ENCODE data around the gene GABARAP. TPM values are rescaled to one million over a fixed set of nuclear protein-coding genes. Genes with fewer than 3 reads are reported as not detected.

Gene GABARAP
- total RNA-seq, 6 experiments from 2014 or later, result 399 to 470 (median 426) TPM

DNA sequence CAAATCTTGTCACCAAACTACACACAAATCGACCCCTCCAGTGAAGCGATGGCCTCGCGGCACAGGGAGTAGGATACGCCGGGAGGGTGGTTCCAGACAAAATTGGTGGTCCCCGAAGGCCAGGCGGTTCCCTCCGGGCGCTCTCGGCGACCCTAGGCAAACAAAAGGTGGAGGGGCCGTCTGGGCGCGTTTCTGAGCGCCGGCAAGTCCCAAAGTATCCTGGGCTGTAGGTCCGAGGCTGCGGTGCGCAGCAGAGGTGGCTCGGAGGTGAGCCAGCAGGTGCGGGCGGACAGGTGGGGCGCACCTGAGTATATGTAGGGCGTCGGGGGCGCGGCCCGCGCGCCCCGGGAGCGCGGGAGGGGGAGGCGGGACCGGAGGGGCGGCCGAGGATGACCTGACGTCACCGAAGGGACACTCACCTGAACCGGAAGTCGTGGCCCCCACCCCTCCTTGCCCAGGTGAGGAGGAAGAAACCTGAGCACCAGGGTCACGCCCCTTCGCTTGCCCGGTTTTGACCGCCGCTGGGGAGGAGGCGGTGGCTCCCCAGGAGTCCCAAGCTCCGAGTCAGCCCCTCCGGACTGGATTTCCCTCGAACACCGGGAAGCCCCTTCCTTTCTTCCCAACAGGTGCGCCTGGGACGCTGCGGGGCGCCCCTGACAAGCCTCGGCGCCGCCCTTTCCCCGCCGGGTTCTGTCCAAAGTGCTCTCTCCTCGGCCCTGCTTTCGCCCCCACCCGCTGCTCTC lies 20.1 kb upstream of the GABARAP start, which contains the start of gene CLDN7:
TSS of gene CLDN7 (minus strand) at position 287 of the 743 bp plus-strand sequence. CDS start 435 bp downstream, outside the sequence.
- Mint-ChIP-seq H3K9me3 (peaks cover 4% of the 10 kb centered on the region), H3K4me1 (ENCODE audit: low read depth) (peaks cover 32% of the 10 kb centered on the region), H3K27me3 (ENCODE audit: insufficient read depth) (peaks cover 10% of the 10 kb centered on the region)

DNA sequence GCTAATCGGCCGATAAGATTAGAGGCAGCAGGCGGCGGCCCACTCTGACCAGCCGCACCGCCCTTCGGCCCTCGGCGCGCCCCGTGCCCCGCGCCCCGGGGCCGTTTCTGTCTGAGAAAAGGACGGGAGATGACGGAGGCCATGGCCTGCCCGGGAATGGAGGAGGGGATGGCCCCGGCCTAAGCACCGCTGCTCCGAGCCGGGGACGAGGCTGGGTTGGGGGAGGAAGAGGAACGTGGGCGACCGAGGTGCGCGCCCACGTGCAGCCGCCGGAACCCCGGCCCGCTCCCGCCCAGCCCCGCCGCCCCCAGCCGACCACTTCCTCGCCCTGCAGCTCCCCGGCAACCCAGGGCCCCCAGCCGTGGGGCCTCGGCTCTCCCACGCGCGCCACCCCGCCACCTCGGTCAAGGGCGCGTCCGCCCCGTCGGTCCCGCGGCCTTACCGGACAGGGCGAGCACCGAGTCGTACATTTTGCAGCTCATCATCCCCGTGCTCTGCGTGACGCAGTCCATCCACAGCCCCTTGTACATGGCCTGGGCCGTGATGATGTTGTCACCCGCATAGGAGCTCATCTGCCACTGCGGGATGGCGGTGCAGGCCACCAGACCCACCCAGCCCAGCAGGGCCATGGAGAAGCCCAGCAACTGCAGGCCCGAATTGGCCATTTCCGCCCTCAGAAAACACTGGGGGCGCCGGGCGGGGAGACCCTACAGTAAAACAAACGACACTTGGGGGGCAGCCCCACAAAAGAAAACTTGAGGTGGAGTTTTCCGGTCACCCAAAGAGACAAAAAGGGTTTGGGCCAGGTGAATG lies 19.3 kb upstream of the GABARAP start:
- no peak for DNase-seq
- peaks cover 9% of the 10 kb centered on the region for H3K36me3 Mint-ChIP-seq (ENCODE audit: low read depth)
- H3K4me3 Mint-ChIP-seq, result peak overlapping the region; percentile 45
- TF ChIP-seq, protein P1, sequence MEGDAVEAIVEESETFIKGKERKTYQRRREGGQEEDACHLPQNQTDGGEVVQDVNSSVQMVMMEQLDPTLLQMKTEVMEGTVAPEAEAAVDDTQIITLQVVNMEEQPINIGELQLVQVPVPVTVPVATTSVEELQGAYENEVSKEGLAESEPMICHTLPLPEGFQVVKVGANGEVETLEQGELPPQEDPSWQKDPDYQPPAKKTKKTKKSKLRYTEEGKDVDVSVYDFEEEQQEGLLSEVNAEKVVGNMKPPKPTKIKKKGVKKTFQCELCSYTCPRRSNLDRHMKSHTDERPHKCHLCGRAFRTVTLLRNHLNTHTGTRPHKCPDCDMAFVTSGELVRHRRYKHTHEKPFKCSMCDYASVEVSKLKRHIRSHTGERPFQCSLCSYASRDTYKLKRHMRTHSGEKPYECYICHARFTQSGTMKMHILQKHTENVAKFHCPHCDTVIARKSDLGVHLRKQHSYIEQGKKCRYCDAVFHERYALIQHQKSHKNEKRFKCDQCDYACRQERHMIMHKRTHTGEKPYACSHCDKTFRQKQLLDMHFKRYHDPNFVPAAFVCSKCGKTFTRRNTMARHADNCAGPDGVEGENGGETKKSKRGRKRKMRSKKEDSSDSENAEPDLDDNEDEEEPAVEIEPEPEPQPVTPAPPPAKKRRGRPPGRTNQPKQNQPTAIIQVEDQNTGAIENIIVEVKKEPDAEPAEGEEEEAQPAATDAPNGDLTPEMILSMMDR (IDR thresholded peaks at IDR 0.05), result no peak
- H3K9me3 Mint-ChIP-seq, result peaks cover 1% of the 10 kb centered on the region
- H3K4me1 Mint-ChIP-seq (ENCODE audit: low read depth), result peaks cover 27% of the 10 kb centered on the region
- H3K27me3 Mint-ChIP-seq (ENCODE audit: insufficient read depth), result peaks cover 8% of the 10 kb centered on the region
- no peak overlapping the region for H3K27ac Mint-ChIP-seq

More for the DNA sequence above, 20.1 kb upstream of the GABARAP start, which contains the start of gene CLDN7:
- TF ChIP-seq, protein P1 (IDR thresholded peaks at IDR 0.05), result no peak
- Mint-ChIP-seq H3K27ac (peak within 1 kb of the TSS; percentile 30), H3K36me3 (ENCODE audit: low read depth) (peaks cover 5% of the 10 kb centered on the region), H3K4me3 (peak within 1 kb of the TSS; percentile 78)
- DNase-seq, result no peak

DNA sequence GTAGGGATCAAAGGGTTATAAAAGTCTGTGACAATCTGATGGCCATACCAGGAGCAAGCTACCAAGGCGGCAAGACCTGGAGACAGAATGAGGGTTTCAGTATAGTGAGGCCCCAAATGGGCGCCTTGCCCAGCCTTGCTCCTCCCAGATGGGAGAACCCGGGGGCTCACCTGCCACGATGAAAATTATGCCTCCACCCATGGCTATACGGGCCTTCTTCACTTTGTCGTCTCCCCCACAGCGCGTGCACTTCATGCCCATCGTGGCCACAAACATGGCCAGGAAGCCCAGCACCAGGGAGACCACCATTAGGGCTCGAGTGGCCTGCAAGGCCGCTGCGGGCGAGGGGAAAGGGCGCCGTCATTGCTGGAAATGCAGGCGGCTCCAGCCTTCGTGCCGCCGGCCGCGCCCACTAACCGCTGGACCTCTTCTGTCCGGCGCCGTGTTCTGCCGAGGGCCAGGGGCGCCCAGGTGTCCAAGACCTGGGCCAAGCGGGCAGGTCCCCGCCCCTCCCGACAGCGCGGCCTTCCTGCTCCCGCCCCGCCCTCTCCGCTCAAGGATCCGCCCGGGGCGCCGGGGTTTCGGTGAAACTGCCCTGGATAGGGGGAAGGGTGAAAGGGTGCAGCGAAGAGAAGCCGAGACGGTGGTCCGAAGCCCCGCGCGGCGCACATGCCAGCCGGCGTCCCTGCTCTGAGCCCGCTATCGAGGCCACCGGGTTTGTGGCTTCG lies 18.6 kb upstream of the GABARAP start:
- H3K27me3 Mint-ChIP-seq (ENCODE audit: insufficient read depth), result peaks cover 8% of the 10 kb centered on the region
- H3K4me3 Mint-ChIP-seq, result peak overlapping the region; percentile 45
- peaks cover 19% of the 10 kb centered on the region for H3K4me1 Mint-ChIP-seq (ENCODE audit: low read depth)
- H3K27ac Mint-ChIP-seq, result no peak overlapping the region
- no peaks in the 10 kb centered on the region for H3K9me3 Mint-ChIP-seq
- peaks cover 11% of the 10 kb centered on the region; the same call in 1 of the 2 replicates for H3K36me3 Mint-ChIP-seq (ENCODE audit: low read depth)
- TF ChIP-seq, protein P1 (IDR thresholded peaks at IDR 0.05), result no peak
- no peak for DNase-seq

DNA sequence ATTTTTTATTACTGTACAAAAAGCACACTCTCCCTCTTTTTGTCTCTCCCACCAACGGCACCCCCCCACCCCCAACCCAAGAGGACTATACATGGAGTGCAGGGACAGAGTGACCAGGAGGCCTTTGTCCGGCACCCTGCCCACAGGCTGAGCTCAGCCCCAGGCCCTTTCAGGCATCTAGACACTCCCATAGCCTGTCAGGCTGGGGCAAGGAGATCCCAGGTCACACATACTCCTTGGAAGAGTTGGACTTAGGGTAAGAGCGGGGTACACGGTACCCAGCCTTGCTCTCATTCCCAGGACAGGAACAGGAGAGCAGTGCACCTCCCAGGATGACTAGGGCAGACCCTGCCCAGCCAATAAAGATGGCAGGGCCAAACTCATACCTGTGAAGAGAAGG lies 17.9 kb upstream of the GABARAP start:
- TF ChIP-seq, protein P1 (IDR thresholded peaks at IDR 0.05), result no peak
- H3K4me1 Mint-ChIP-seq (ENCODE audit: low read depth), result peaks cover 19% of the 10 kb centered on the region
- DNase-seq, result no peak
- H3K27ac Mint-ChIP-seq, result no peak overlapping the region
- H3K36me3 Mint-ChIP-seq (ENCODE audit: low read depth), result peaks cover 11% of the 10 kb centered on the region; the same call in 1 of the 2 replicates
- H3K9me3 Mint-ChIP-seq, result no peaks in the 10 kb centered on the region
- H3K27me3 Mint-ChIP-seq (ENCODE audit: insufficient read depth), result peaks cover 8% of the 10 kb centered on the region
- H3K4me3 Mint-ChIP-seq, result no peak overlapping the region

DNA sequence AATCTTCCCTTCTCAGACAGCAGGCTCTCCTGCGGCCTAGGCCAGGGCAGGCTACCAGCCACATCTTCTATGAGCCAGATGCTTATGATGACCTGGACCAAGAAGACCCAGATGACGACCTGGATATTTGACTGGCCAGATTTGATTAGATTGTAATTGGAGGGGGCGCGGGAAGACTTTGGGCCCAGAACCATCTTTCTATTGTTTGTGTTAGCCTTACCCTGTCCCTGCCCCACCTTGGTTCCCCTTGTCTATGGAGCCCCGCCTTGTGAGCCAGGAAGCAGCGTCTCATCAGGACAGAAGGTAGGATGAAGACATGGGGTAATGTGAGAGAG lies 17.3 kb upstream of the GABARAP start:
- H3K27ac Mint-ChIP-seq, result no peak overlapping the region
- DNase-seq, result no peak
- TF ChIP-seq, protein P1 (IDR thresholded peaks at IDR 0.05), result no peak
- H3K4me1 Mint-ChIP-seq (ENCODE audit: low read depth), result peaks cover 19% of the 10 kb centered on the region
- H3K4me3 Mint-ChIP-seq, result no peak overlapping the region
- H3K27me3 Mint-ChIP-seq (ENCODE audit: insufficient read depth), result peaks cover 8% of the 10 kb centered on the region
- H3K9me3 Mint-ChIP-seq, result no peaks in the 10 kb centered on the region
- H3K36me3 Mint-ChIP-seq (ENCODE audit: low read depth), result peaks cover 16% of the 10 kb centered on the region
